ENCODE data around the gene TNK2. TPM values are rescaled to one million over a fixed set of nuclear protein-coding genes. Genes with fewer than 3 reads are reported as not detected.

Gene TNK2
- total and polyA plus RNA-seq, 2 donors (not counting 1 experiment from before 2014, with no cell fraction given): 131 to 198 TPM

- TF ChIP-seq EZH2 (IDR thresholded peaks at IDR 0.05; ENCODE audit: borderline replicate concordance, insufficient read depth, low read depth, low read length, poor library complexity, severe bottlenecking): no peak
- TF ChIP-seq CTCF (IDR thresholded peaks at IDR 0.05): no peak
- H3K9ac ChIP-seq (ENCODE audit: low read length): peak overlapping the region; percentile 77
- H3K4me3 ChIP-seq (ENCODE audit: control extremely low read depth in 1 of 5, extremely low read depth in 1 of 5, insufficient read depth in 1 of 5, low read depth in 2 of 5, low read length in 4 of 5): peak overlapping the region in 4 of 5 experiments; percentile 56 to 87 (median 64)
- no peak for DNase-seq
- peak overlapping the region; percentile 77 for H2AFZ ChIP-seq (ENCODE audit: insufficient read depth, low read depth, low read length, poor library complexity, severe bottlenecking)
- H3K27me3 ChIP-seq (replicated peaks in 1 of 4; ENCODE audit: control extremely low read depth in 1 of 4, control insufficient read depth in 3 of 4, insufficient read depth in 4 of 4, low read length in 3 of 4): no peaks in the 10 kb centered on the region
- peaks cover 69% of the 10 kb centered on the region for H3K79me2 ChIP-seq (ENCODE audit: control insufficient read depth, insufficient read depth, low read length)
- Mint-ChIP-seq H3K4me1 (peaks cover 69% of the 10 kb centered on the region), H3K27ac (peak overlapping the region; percentile 100), H3K9me3 (ENCODE audit: insufficient read depth) (no peaks in the 10 kb centered on the region), H3K4me3 (peak overlapping the region; percentile 99), H3K27me3 (no peaks in the 10 kb centered on the region)
- H4K20me1 ChIP-seq (ENCODE audit: control insufficient read depth, insufficient read depth, low read length, poor library complexity, severe bottlenecking): peaks cover 7% of the 10 kb centered on the region
- ChIA-PET POLR2A (interaction anchor here (0.9 to 4.5 kb wide), 5 partner anchors 12 to 363 kb away, joined by 4 to 134 read pairs (median 7); partner anchors contain the start of gene PPP1R2), CTCF (interaction anchor here (0.8 to 5.6 kb wide), 8 partner anchors 9 to 56 kb away, joined by 3 to 187 read pairs (median 8); no protein-coding TSS in a partner anchor)
- H3K4me1 ChIP-seq (ENCODE audit: control insufficient read depth in 2 of 2, insufficient read depth in 2 of 2, low read length in 2 of 2): peaks cover 71 to 76% of the 10 kb centered on the region in 2 donors
- no peaks in the 10 kb centered on the region for H3K36me3 ChIP-seq (replicated peaks in 1 of 2; ENCODE audit: control extremely low read depth in 1 of 2, control insufficient read depth in 1 of 2, extremely low read depth in 1 of 2, insufficient read depth in 2 of 2, low read length in 1 of 2)
- 19% methylated on average over 10 of the region's 17 CpGs for WGBS (ENCODE audit: insufficient coverage)
- peak overlapping the region; percentile 92 for H3K4me2 ChIP-seq (replicated peaks; ENCODE audit: low read depth, low read length, poor library complexity, severe bottlenecking)
- intact Hi-C loops (cut with micrococcal nuclease): loop anchor here (10.0 kb wide), 1 partner anchor 729 kb away; the partner anchor contains the start of gene NRROS
- ATAC-seq (ENCODE audit: low read depth): no peak
- H3K27ac ChIP-seq (ENCODE audit: low read length in 2 of 2): peak overlapping the region; percentile 98 to 99
- H3K9me3 ChIP-seq (ENCODE audit: control extremely low read depth in 1 of 3, control insufficient read depth in 2 of 3, insufficient read depth in 1 of 3, low read length in 2 of 3): no peaks in the 10 kb centered on the region
These were observed 2.1 kb downstream of the TNK2 start for GRCh38 chr3:195905970-195906864.
